OCI-LY1 (cell line): ENCODE results near the gene ATP9B.

Source experiments
- H2AFZ ChIP-seq: fragments of 200-600 bp; sonication (generic), shearing (Covaris generic); 2 replicates; pipeline ENCODE4 v1.6.0; 2014; ENCODE audit warnings: antibody characterized with exemption, mild to moderate bottlenecking, low read length
- H3F3A ChIP-seq: fragments of 200-600 bp; sonication (generic), shearing (Covaris generic); 2 replicates; pipeline ENCODE4 v1.6.0; 2014; ENCODE audit warnings: mild to moderate bottlenecking, antibody characterized with exemption, low read length, moderate library complexity; ENCODE audit not compliant: insufficient read depth
- H3K27ac ChIP-seq: fragments of 200-600 bp; sonication (generic); 2 replicates; pipeline ENCODE4 v1.5.1; 2014; ENCODE audit warnings: low read length, mixed run types, mild to moderate bottlenecking, low read depth; ENCODE audit not compliant: poor library complexity, severe bottlenecking
- H3K27me3 ChIP-seq: fragments of 200-600 bp; sonication (generic); 2 replicates; pipeline ENCODE4 v1.6.0; 2014; ENCODE audit warnings: antibody characterized with exemption, mild to moderate bottlenecking, low read length, moderate library complexity; ENCODE audit not compliant: insufficient read depth
- H3K36me3 ChIP-seq: fragments of 200-600 bp; sonication (generic); 2 replicates; pipeline ENCODE4 v1.6.1; 2014; ENCODE audit warnings: mild to moderate bottlenecking, antibody characterized with exemption, low read length, moderate library complexity, mixed read lengths; ENCODE audit not compliant: insufficient read depth
- H3K4me1 ChIP-seq: fragments of 200-600 bp; sonication (generic); 2 replicates; pipeline ENCODE4 v1.5.1; 2014; ENCODE audit warnings: mild to moderate bottlenecking, low read length, moderate library complexity; ENCODE audit not compliant: insufficient read depth, severe bottlenecking
- H3K4me2 ChIP-seq: fragments of 200-600 bp; sonication (generic), shearing (Covaris generic); 2 replicates; pipeline ENCODE4 v1.6.1; 2014; ENCODE audit warnings: low read length
- H3K4me3 ChIP-seq: fragments of 200-600 bp; sonication (generic); 2 replicates; pipeline ENCODE4 v1.5.1; 2014; ENCODE audit warnings: low read length, low read depth, mild to moderate bottlenecking, mixed read lengths; ENCODE audit not compliant: poor library complexity, severe bottlenecking
- H3K79me2 ChIP-seq: fragments of 200-600 bp; shearing (Covaris generic); 2 replicates; pipeline ENCODE4 v1.6.1; 2016; ENCODE audit warnings: mixed run types, low read length, mixed read lengths; ENCODE audit not compliant: insufficient read depth
- H3K9ac ChIP-seq: fragments of 200-600 bp; sonication (generic), shearing (Covaris generic); 2 replicates; pipeline ENCODE4 v1.6.1; 2014; ENCODE audit warnings: mild to moderate bottlenecking, low read length, mixed read lengths
- H3K9me2 ChIP-seq: fragments of 200-600 bp; sonication (generic), shearing (Covaris generic); 2 replicates; pipeline ENCODE4 v1.6.1; 2014; ENCODE audit warnings: low read depth, mild to moderate bottlenecking, low read length, mixed read lengths
- H3K9me3 ChIP-seq: fragments of 200-600 bp; shearing (Covaris generic); 2 replicates; pipeline ENCODE4 v1.6.1; 2014; ENCODE audit warnings: low read length, mixed read lengths
- H4K20me1 ChIP-seq: fragments of 200-600 bp; sonication (generic), shearing (Covaris generic); 2 replicates; pipeline ENCODE4 v1.6.0; 2016; ENCODE audit warnings: mild to moderate bottlenecking, low read length; ENCODE audit not compliant: insufficient read depth
- EZH2 ChIP-seq: fragments of 200-600 bp; sonication (generic), shearing (Covaris generic); IDR thresholded peaks from 2 replicates; pipeline ENCODE4 v1.8.0; 2017; ENCODE audit warnings: borderline replicate concordance, mixed run types, mild to moderate bottlenecking, antibody characterized with exemption, low read length, moderate library complexity, mixed read lengths
- TF ChIP-seq, protein P1 (sequence below): fragments of 200-600 bp; sonication (generic), shearing (Covaris generic); IDR thresholded peaks from 2 replicates; pipeline ENCODE4 v1.5.1; 2017; ENCODE audit warnings: mild to moderate bottlenecking, antibody characterized with exemption, low read length, moderate library complexity, mixed read lengths

The ATP9B gene

DNA sequence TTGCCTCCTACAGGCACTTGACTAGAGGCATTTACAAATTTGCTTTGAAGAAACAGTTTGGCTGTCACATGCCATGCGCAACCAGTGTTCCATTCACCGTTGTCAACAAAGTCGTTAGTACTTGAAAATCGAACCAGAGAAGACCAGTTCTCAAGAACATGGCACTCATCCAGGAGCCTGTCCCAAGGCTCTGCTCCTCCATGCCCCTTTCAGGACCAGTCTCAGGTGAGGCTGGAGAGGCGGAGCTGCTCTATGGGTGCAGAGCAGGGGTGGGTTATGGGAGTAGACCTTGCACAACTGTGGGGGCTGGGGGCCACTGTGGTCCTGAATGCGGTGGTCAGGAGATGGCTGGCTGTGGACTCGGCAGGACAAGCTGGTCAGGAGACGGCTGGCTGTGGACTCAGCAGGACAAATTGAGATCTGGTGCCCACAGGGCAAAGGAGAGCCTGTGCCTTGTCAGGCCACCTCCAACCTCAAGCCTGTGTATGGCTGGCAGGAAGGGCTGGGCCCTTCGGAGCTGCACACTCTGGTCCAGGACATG lies 12.3 kb upstream of the ATP9B start:
- peaks cover 8% of the 10 kb centered on the region; the same call in 1 of the 2 replicates for H3K27me3 ChIP-seq
- H3K9me2 ChIP-seq, result no peaks in the 10 kb centered on the region

DNA sequence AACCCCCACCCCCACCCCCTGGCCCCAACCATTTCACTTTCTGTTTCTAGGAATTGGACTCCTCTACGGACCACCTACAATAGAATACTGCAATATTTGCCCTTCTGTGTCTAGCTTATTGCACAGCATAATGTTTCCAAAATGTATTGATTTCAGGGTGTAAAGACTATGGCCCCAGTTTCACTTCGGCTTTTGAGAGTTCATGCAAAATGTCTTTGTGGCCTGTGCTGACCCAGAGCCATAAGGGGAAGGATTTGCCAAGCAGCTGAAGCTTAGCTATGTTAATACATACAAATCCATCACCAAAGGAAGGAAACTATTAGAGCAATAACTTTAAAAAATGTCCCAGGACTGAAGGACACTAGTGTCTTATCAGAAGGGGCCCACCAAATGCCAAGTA lies 11.2 kb upstream of the ATP9B start:
- Histone ChIP-seq H4K20me1 (no peaks in the 10 kb centered on the region), H3K4me3 (no peak overlapping the region), H3K36me3 (no peaks in the 10 kb centered on the region), H3K4me2 (no peak overlapping the region), H3K27me3 (peaks cover 8% of the 10 kb centered on the region; the same call in 1 of the 2 replicates), H3K9ac (no peak overlapping the region), H3K79me2 (no peaks in the 10 kb centered on the region), H2AFZ (no peak overlapping the region), H3K9me3 (no peaks in the 10 kb centered on the region), H3F3A (no peaks in the 10 kb centered on the region), H3K4me1 (no peaks in the 10 kb centered on the region), H3K27ac (no peak overlapping the region), H3K9me2 (no peaks in the 10 kb centered on the region)
- TF ChIP-seq, protein P1, sequence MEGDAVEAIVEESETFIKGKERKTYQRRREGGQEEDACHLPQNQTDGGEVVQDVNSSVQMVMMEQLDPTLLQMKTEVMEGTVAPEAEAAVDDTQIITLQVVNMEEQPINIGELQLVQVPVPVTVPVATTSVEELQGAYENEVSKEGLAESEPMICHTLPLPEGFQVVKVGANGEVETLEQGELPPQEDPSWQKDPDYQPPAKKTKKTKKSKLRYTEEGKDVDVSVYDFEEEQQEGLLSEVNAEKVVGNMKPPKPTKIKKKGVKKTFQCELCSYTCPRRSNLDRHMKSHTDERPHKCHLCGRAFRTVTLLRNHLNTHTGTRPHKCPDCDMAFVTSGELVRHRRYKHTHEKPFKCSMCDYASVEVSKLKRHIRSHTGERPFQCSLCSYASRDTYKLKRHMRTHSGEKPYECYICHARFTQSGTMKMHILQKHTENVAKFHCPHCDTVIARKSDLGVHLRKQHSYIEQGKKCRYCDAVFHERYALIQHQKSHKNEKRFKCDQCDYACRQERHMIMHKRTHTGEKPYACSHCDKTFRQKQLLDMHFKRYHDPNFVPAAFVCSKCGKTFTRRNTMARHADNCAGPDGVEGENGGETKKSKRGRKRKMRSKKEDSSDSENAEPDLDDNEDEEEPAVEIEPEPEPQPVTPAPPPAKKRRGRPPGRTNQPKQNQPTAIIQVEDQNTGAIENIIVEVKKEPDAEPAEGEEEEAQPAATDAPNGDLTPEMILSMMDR, result no peak
- no peak for TF ChIP-seq EZH2

More for the DNA sequence above, 12.3 kb upstream of the ATP9B start:
- Histone ChIP-seq H3K9me3 (no peaks in the 10 kb centered on the region), H3K27ac (no peak overlapping the region), H2AFZ (no peak overlapping the region), H3K4me1 (no peaks in the 10 kb centered on the region), H3K4me3 (no peak overlapping the region), H3K9ac (no peak overlapping the region), H3F3A (no peaks in the 10 kb centered on the region), H3K36me3 (no peaks in the 10 kb centered on the region), H3K4me2 (no peak overlapping the region), H3K79me2 (no peaks in the 10 kb centered on the region), H4K20me1 (no peaks in the 10 kb centered on the region)
- TF ChIP-seq EZH2, result no peak
- TF ChIP-seq, protein P1, result no peak

DNA sequence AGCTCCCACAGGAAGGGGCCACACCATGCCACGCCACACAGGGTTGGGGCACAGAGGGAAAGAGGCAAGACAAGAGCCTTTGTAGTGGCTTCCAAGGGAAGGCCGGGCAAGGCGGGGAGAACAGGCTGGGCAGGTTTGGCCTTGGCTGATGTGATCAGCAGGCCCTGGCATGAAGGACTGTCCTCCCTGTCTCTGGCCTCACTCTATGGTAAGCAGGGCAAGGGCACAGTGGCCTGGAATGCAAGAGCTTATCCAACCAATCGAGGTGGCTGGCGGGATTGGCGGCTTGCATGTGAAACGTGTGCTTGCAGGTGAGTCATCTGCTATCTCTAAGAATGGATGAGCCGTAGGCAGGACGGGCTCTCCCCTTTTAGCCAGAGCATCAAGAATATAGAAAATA lies 6.4 kb upstream of the ATP9B start:
- no peak overlapping the region for H3K4me3 ChIP-seq
- TF ChIP-seq, protein P1, result no peak
- TF ChIP-seq EZH2, result no peak

More for the DNA sequence above, 6.4 kb upstream of the ATP9B start:
- Histone ChIP-seq H3K9me2 (no peaks in the 10 kb centered on the region), H3K4me1 (no peaks in the 10 kb centered on the region), H3K27ac (no peak overlapping the region), H3K9ac (no peak overlapping the region), H2AFZ (no peak overlapping the region), H4K20me1 (no peaks in the 10 kb centered on the region), H3K9me3 (no peaks in the 10 kb centered on the region), H3K27me3 (no peaks in the 10 kb centered on the region; the same call in 1 of the 2 replicates), H3K79me2 (no peaks in the 10 kb centered on the region), H3F3A (no peaks in the 10 kb centered on the region), H3K4me2 (no peak overlapping the region), H3K36me3 (no peaks in the 10 kb centered on the region; the same call in 1 of the 2 replicates)
